Testis (tissue), 3 donors: ENCODE results near the gene CAPN3. TPM values are rescaled to one million over a fixed set of nuclear protein-coding genes. Genes with fewer than 3 reads are reported as not detected.

Source experiments
- DNase-seq: peaks from one replicate; pipeline ENCODE4 v3.0.0-alpha.2; 2019
- H3K27ac ChIP-seq, 2 donors: fragments of 200-600 bp; sonication (generic); one replicate each; pipeline ENCODE4 v1.5.1; 2019
- H3K27me3 ChIP-seq: fragments of 200-600 bp; sonication (generic); one replicate; pipeline ENCODE4 v1.5.1; 2019
- H3K36me3 ChIP-seq: fragments of 200-600 bp; sonication (generic); one replicate; pipeline ENCODE4 v1.5.1; 2017; ENCODE audit warnings: low read depth; ENCODE audit errors: missing control alignments
- H3K4me1 ChIP-seq: fragments of 200-600 bp; sonication (generic); one replicate; pipeline ENCODE4 v1.5.1; 2019
- H3K4me3 ChIP-seq, 2 donors: fragments of 200-600 bp; sonication (generic); one replicate each; pipeline ENCODE4 v1.5.1; 2017 to 2019
- H3K9me3 ChIP-seq: fragments of 200-600 bp; sonication (generic); one replicate; pipeline ENCODE4 v1.5.1; 2017
- POLR2A ChIP-seq: fragments of 450-650 bp; IDR thresholded peaks from one replicate; pipeline ENCODE4 v1.6.1; 2017; ENCODE audit warnings: antibody characterized with exemption, mild to moderate bottlenecking, moderate library complexity
- WGBS, 2 donors: methylation state at CpG; one replicate each; pipeline ENCODE4 v1.1.5; 2018; 5-methylcytosine and 5-hydroxymethylcytosine counted together
- intact Hi-C: fragments of 100-400 bp; cut with DNase I; formaldehyde crosslinking; loops from one replicate; pipeline ENCODE4 v1.15.1; 2023; ENCODE audit warnings: low total_unique reads
- polyA plus RNA-seq: library from polyadenylated mRNA; stranded (reverse); fragments of 350-450 nt; fragmentation: Illumina TruSeq; extraction: RNeasy Lipid Tissue Mini Kit (QIAGEN cat#74804); gene quantifications from one replicate; pipeline ENCODE4 v1.2.3, GENCODE V29; 2014; ENCODE audit warnings: low read depth, low replicate concordance; ENCODE audit not compliant: insufficient read depth
- total RNA-seq, 2 donors: library from RNA; depleted of rRNA; stranded (reverse); fragments of >200 nt; gene quantifications; one replicate each; pipeline ENCODE4 v1.2.3, GENCODE V29; 2016
- TF ChIP-seq, protein P1 (sequence below), 3 experiments: fragments of 450-650 bp in 2 of 3; fragments of 200-600 bp in 1 of 3; sonication (generic) in 1 of 3; IDR thresholded peaks; one replicate each; pipeline ENCODE4 v1.5.1; 2016 to 2019; ENCODE audit warnings: antibody characterized with exemption in 3 of 3, mild to moderate bottlenecking in 2 of 3, moderate library complexity in 1 of 3

Gene CAPN3
- total and polyA plus RNA-seq, 3 donors from 2014 or later: 33.6 to 60.4 (median 53.0) TPM

DNA sequence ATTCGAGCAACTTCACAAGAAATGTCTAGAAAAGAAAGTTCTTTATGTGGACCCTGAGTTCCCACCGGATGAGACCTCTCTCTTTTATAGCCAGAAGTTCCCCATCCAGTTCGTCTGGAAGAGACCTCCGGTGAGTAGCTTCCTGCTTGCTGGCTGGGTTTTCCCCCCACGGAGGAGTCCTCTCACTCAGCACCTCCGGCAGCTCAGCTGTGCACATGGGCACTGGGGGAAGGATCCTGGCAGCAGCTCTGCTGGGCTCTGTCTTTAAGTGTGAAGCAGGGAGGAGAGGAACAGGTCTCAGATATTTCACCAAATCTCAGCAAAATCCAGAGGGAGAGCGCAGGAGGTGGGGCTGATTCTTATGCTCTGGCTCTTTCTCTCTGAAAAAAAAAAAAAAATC is 684 bp downstream of the CAPN3 start:
- no peak for DNase-seq
- TF ChIP-seq, protein P1, sequence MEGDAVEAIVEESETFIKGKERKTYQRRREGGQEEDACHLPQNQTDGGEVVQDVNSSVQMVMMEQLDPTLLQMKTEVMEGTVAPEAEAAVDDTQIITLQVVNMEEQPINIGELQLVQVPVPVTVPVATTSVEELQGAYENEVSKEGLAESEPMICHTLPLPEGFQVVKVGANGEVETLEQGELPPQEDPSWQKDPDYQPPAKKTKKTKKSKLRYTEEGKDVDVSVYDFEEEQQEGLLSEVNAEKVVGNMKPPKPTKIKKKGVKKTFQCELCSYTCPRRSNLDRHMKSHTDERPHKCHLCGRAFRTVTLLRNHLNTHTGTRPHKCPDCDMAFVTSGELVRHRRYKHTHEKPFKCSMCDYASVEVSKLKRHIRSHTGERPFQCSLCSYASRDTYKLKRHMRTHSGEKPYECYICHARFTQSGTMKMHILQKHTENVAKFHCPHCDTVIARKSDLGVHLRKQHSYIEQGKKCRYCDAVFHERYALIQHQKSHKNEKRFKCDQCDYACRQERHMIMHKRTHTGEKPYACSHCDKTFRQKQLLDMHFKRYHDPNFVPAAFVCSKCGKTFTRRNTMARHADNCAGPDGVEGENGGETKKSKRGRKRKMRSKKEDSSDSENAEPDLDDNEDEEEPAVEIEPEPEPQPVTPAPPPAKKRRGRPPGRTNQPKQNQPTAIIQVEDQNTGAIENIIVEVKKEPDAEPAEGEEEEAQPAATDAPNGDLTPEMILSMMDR (IDR thresholded peaks at IDR 0.05): no peak
- TF ChIP-seq POLR2A: no peak
- Histone ChIP-seq H3K4me1 (no peaks in the 10 kb centered on the region), H3K27ac (no peak overlapping the region), H3K36me3 (no peaks in the 10 kb centered on the region), H3K9me3 (no peaks in the 10 kb centered on the region), H3K27me3 (no peaks in the 10 kb centered on the region), H3K4me3 (no peak overlapping the region)
- intact Hi-C loops: no loop called here
- 74 to 80% methylated on average over 7 of the region's 7 CpGs for WGBS, 2 donors

DNA sequence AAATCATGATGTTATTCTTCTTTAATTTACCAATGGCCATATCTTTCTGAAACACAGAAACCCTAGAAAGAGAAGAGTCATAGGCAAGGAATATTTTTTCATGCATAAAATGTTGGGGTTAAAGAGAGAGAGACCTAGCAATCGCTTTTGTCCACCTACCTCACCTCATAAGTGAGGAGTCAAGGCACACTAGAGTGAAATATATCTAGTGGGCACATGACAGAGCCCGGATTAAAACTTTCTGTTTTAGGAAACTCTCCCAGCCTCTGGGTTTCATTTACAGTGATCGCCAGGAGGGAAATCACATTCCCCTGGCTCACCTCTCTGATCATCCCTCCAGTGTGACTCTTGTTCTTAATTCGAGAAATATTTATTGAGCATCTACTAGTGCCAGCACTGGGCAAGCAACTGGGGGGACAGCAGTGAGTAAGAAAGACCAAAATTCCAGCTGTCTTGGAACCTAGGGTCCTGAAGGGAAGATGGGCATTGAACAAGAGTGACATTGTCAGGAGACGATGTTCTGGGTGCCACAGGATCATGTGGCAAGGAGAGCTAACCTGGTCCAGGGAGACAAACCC is 1.3 kb downstream of the CAPN3 start:
- 95% methylated on average over 5 of the region's 5 CpGs for WGBS, 2 donors
- intact Hi-C loops: no loop called here
- no peak overlapping the region for H3K4me3 ChIP-seq
- no peak for TF ChIP-seq POLR2A
- TF ChIP-seq, protein P1 (IDR thresholded peaks at IDR 0.05): no peak
- H3K9me3 ChIP-seq: no peaks in the 10 kb centered on the region
- H3K36me3 ChIP-seq: no peaks in the 10 kb centered on the region
- no peaks in the 10 kb centered on the region for H3K4me1 ChIP-seq
- H3K27ac ChIP-seq: no peak overlapping the region
- no peak for DNase-seq
- no peaks in the 10 kb centered on the region for H3K27me3 ChIP-seq

DNA sequence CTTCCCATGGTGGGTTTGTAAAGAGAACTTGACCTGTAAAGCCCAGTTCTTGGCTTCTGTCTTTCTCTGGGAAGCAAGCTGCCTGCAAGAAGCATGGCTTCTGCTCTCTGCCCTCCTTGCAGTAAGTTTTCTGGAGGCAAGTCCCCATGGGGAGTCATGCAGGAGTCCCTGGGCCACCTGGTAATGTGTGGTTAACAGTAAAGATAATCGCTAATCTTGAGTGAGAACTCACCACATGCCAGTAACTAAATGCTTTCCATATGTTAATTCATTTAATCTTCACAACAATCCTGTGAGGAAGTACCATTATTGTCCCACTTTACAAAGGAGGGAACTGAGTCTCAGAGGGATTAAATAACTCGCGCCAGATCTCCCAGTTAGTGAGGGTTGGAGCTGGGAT is 4.2 kb downstream of the CAPN3 start:
- no peaks in the 10 kb centered on the region for H3K36me3 ChIP-seq
- H3K27me3 ChIP-seq: no peaks in the 10 kb centered on the region
- 88 to 96% methylated on average over 3 of the region's 3 CpGs for WGBS, 2 donors
- no peak overlapping the region for H3K27ac ChIP-seq
- no peaks in the 10 kb centered on the region for H3K9me3 ChIP-seq
- H3K4me1 ChIP-seq: no peaks in the 10 kb centered on the region
- intact Hi-C loops: no loop called here
- no peak overlapping the region for H3K4me3 ChIP-seq
- no peak for TF ChIP-seq POLR2A
- TF ChIP-seq, protein P1 (IDR thresholded peaks at IDR 0.05): no peak
- DNase-seq: no peak

DNA sequence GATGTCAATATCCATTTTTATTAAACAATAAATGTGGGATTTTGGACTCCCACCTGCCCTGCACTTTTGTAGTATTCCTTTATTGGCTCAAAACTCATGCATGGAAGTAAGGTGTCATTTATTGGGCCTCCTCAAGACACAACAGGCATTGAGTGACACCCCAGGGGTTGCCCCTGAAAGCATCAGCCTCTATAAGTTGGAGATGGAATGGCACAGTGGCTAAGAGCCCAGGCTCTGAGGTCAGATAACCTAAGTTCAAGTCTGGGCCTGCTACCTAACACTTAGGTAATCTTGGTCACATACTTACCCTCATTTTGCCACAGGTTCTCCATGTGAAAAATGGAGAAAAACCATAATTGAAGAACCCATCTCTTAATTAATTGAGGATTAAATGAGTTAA is 4.6 kb downstream of the CAPN3 start:
- H3K4me3 ChIP-seq: no peak overlapping the region
- H3K27me3 ChIP-seq: no peaks in the 10 kb centered on the region
- DNase-seq: no peak
- H3K36me3 ChIP-seq: no peaks in the 10 kb centered on the region
- H3K4me1 ChIP-seq: no peaks in the 10 kb centered on the region
- H3K27ac ChIP-seq: no peak overlapping the region
- no peaks in the 10 kb centered on the region for H3K9me3 ChIP-seq
- intact Hi-C loops: no loop called here
- no peak for TF ChIP-seq POLR2A
- TF ChIP-seq, protein P1 (IDR thresholded peaks at IDR 0.05): no peak

DNA sequence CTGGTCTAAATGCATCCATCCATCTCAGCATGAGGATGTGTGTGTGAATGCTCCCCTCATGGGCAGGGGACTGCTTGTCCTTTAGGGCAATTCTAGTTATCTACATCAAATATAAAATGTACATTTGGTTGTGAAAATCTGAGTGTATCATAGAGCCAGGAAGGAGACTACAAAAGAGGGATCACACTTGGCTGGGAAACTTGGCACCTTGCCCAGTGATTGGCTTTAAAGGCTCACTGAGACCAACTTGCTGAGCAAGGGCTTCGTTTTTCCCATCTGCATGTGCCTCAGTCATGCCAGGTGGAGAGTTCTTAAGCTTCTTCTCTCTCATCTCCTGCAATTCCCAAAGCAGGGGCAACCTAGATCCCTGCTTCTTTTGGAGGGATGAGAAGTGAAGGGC is 5.2 kb downstream of the CAPN3 start:
- peak; percentile 49 for DNase-seq
- H3K36me3 ChIP-seq: no peaks in the 10 kb centered on the region
- 42 to 71% methylated on average over 1 of the region's 1 CpG for WGBS, 2 donors
- TF ChIP-seq, protein P1 (IDR thresholded peaks at IDR 0.05): no peak
- TF ChIP-seq POLR2A: no peak
- H3K9me3 ChIP-seq: no peaks in the 10 kb centered on the region
- no peak overlapping the region for H3K4me3 ChIP-seq
- H3K27ac ChIP-seq: no peak overlapping the region
- H3K4me1 ChIP-seq: no peaks in the 10 kb centered on the region
- H3K27me3 ChIP-seq: no peaks in the 10 kb centered on the region
- intact Hi-C loops: no loop called here
